HepG2 (cell line): ENCODE results near the gene HOXB6. TPM values are rescaled to one million over a fixed set of nuclear protein-coding genes. Genes with fewer than 3 reads are reported as not detected.

Experiments used
- ATAC-seq: fragments of 200-7000 bp; cut with Tn5 transposase; 3 replicates; pipeline ENCODE4 v1.9.1; 2020; ENCODE audit warnings: mild to moderate bottlenecking, moderate library complexity
- BruUV-seq: library from RNA; stranded (reverse); fragments of 400-500 nt; replicated peaks from 2 replicates; lab custom pipeline; 2021; lab: Mats Ljungman, UMichigan
- CTCF ChIA-PET: fragments of 300-600 bp; formaldehyde crosslinking; extraction: SDS; loops from one replicate; lab custom pipeline; 2021; ENCODE audit warnings: low total read pairs, inconsistent platforms, low intra/inter-chr PET ratio; lab: Yijun Ruan, JAX
- POLR2A ChIA-PET: fragments of 350-600 bp; sonication (Branson Sonifier 250); formaldehyde crosslinking; loops from one replicate; lab custom pipeline; 2020; ENCODE audit warnings: antibody characterized with exemption, inconsistent platforms; lab: Yijun Ruan, JAX
- DNase-seq: peaks from one replicate; pipeline ENCODE4 v3.0.0-alpha.2; 2015; ENCODE audit warnings: low spot score
- FAIRE-seq: peaks from 3 replicates; lab custom pipeline; 2011; peaks lifted over from hg19 to GRCh38; lab: Jason Lieb, UNC
- H2AFZ ChIP-seq: one replicate; pipeline ENCODE4 v1.6.1; 2011; ENCODE audit warnings: low read length, inconsistent platforms
- H3K27ac ChIP-seq: fragments of 300-600 bp; 3 replicates; pipeline ENCODE4 v1.8.0; 2011; ENCODE audit warnings: mixed run types, mild to moderate bottlenecking, mixed read lengths, low read length, inconsistent platforms; ENCODE audit not compliant: insufficient read depth; ENCODE audit errors: extremely low read length
- H3K27me3 ChIP-seq, 2 experiments: fragments of 200-600 bp in 1 of 2; 2 replicates in 1 of 2; 3 replicates in 1 of 2; pipeline versions ENCODE4 v1.6.0 to v1.8.0; 2011; ENCODE audit warnings: low read length in 2 of 2, mild to moderate bottlenecking in 2 of 2, moderate library complexity in 2 of 2, inconsistent platforms in 1 of 2; ENCODE audit not compliant: insufficient read depth in 2 of 2, control insufficient read depth in 1 of 2
- H3K36me3 ChIP-seq, 2 experiments: fragments of 200-600 bp in 1 of 2; replicated peaks in 1 of 2; 2 replicates in 1 of 2; 3 replicates in 1 of 2; pipeline versions ENCODE4 v1.5.1 to v1.8.0; 2011; ENCODE audit warnings: low read length in 2 of 2, inconsistent platforms in 1 of 2; ENCODE audit not compliant: insufficient read depth in 2 of 2, control insufficient read depth in 1 of 2
- H3K4me1 ChIP-seq: 2 replicates; pipeline ENCODE4 v1.5.1; 2012; ENCODE audit warnings: low read length, inconsistent platforms; ENCODE audit not compliant: insufficient read depth
- H3K4me2 ChIP-seq: 2 replicates; pipeline ENCODE4 v1.6.0; 2011; ENCODE audit warnings: low read depth, low read length, inconsistent platforms
- H3K4me3 ChIP-seq, 3 experiments: fragments of 200-600 bp in 1 of 3; sonication (generic), shearing (Covaris generic) in 1 of 3; replicated peaks in 1 of 3; 2 replicates each; pipeline ENCODE4 v1.5.1; 2011 to 2016; ENCODE audit warnings: low read length in 3 of 3, inconsistent platforms in 2 of 3, low read depth in 2 of 3, mild to moderate bottlenecking in 2 of 3, control low read depth in 1 of 3, mixed read lengths in 1 of 3; ENCODE audit not compliant: insufficient read depth in 1 of 3
- H3K79me2 ChIP-seq: one replicate; pipeline ENCODE4 v1.6.1; 2011; ENCODE audit warnings: low read length, inconsistent platforms; ENCODE audit not compliant: insufficient read depth
- H3K9ac ChIP-seq: 2 replicates; pipeline ENCODE4 v1.6.0; 2011; ENCODE audit warnings: mild to moderate bottlenecking, low read depth, low read length, inconsistent platforms; ENCODE audit not compliant: insufficient read depth
- H3K9me3 ChIP-seq: 2 replicates; pipeline ENCODE4 v1.5.1; 2012; ENCODE audit warnings: mild to moderate bottlenecking, low read length
- H4K20me1 ChIP-seq: 2 replicates; pipeline ENCODE4 v1.6.0; 2011; ENCODE audit warnings: inconsistent platforms, mild to moderate bottlenecking, low read length, moderate library complexity; ENCODE audit not compliant: insufficient read depth
- ARID2 ChIP-seq: sonication (generic); formaldehyde crosslinking; IDR thresholded peaks from 2 replicates; pipeline ENCODE4 v1.8.1; 2022; ENCODE audit warnings: mild to moderate bottlenecking, missing genetic modification reagents, borderline replicate concordance
- FUBP1 ChIP-seq: sonication (generic); formaldehyde crosslinking; IDR thresholded peaks from 2 replicates; pipeline ENCODE4 v1.5.1; 2020; ENCODE audit warnings: missing genetic modification reagents, mild to moderate bottlenecking, borderline replicate concordance
- HOXA5 ChIP-seq: sonication (generic); formaldehyde crosslinking; IDR thresholded peaks from 2 replicates; pipeline ENCODE4 v1.4.0; 2020; ENCODE audit warnings: missing genetic modification reagents
- HOXA7 ChIP-seq: sonication (generic); formaldehyde crosslinking; IDR thresholded peaks from 2 replicates; pipeline ENCODE4 v1.8.1; 2022; ENCODE audit warnings: mild to moderate bottlenecking, missing genetic modification reagents, moderate library complexity
- KLF13 ChIP-seq: sonication (generic); formaldehyde crosslinking; IDR thresholded peaks from 2 replicates; pipeline ENCODE4 v1.4.0; 2020; ENCODE audit warnings: mild to moderate bottlenecking, missing genetic modification reagents
- MAFG ChIP-seq: sonication (generic); formaldehyde crosslinking; IDR thresholded peaks from 2 replicates; pipeline ENCODE4 v1.5.1; 2020; ENCODE audit warnings: mild to moderate bottlenecking, missing genetic modification reagents
- MLX ChIP-seq: IDR thresholded peaks from 2 replicates; pipeline ENCODE4 v1.6.1; 2016
- NCOA2 ChIP-seq: sonication (generic); formaldehyde crosslinking; IDR thresholded peaks from 2 replicates; pipeline ENCODE4 v1.8.0; 2022; ENCODE audit warnings: inconsistent platforms
- NR0B2 ChIP-seq: sonication (generic); formaldehyde crosslinking; IDR thresholded peaks from 2 replicates; pipeline ENCODE4 v1.4.0; 2020; ENCODE audit warnings: mild to moderate bottlenecking, missing genetic modification reagents
- SRSF9 ChIP-seq: fragments of 200-400 bp; formaldehyde crosslinking; IDR thresholded peaks from 2 replicates; pipeline ENCODE4 v1.6.1; 2018; ENCODE audit warnings: borderline replicate concordance, mild to moderate bottlenecking, low read depth, low read length; ENCODE audit not compliant: insufficient read depth, poor library complexity, severe bottlenecking
- TRAFD1 ChIP-seq: sonication (generic); formaldehyde crosslinking; IDR thresholded peaks from 2 replicates; pipeline ENCODE4 v1.5.1; 2020; ENCODE audit warnings: missing genetic modification reagents, mild to moderate bottlenecking, borderline replicate concordance
- U2AF2 ChIP-seq: fragments of 200-400 bp; formaldehyde crosslinking; IDR thresholded peaks from 2 replicates; pipeline ENCODE4 v1.6.1; 2017; ENCODE audit warnings: low read depth, mild to moderate bottlenecking, low read length
- ZNF12 ChIP-seq: sonication (generic); formaldehyde crosslinking; IDR thresholded peaks from 2 replicates; pipeline ENCODE4 v1.5.0; 2020; ENCODE audit warnings: missing genetic modification reagents
- ZNF207 ChIP-seq: fragments of 450-650 bp; IDR thresholded peaks from 2 replicates; pipeline ENCODE4 v1.6.1; 2016; ENCODE audit warnings: antibody characterized with exemption, borderline replicate concordance
- ZNF260 ChIP-seq: sonication (generic); formaldehyde crosslinking; IDR thresholded peaks from 2 replicates; pipeline ENCODE4 v1.4.0; 2020; ENCODE audit warnings: missing genetic modification reagents, low read depth, mild to moderate bottlenecking, borderline replicate concordance
- ZNF264 ChIP-seq: sonication (generic); formaldehyde crosslinking; IDR thresholded peaks from 2 replicates; pipeline ENCODE4 v1.4.0; 2020; ENCODE audit warnings: missing genetic modification reagents
- ZNF354B ChIP-seq: sonication (generic); formaldehyde crosslinking; IDR thresholded peaks from 2 replicates; pipeline ENCODE4 v1.8.0; 2022; ENCODE audit warnings: mild to moderate bottlenecking, missing genetic modification reagents
- ZNF543 ChIP-seq: sonication (generic); formaldehyde crosslinking; IDR thresholded peaks from 2 replicates; pipeline ENCODE4 v1.4.0; 2020; ENCODE audit warnings: mild to moderate bottlenecking, missing genetic modification reagents
- ZNF558 ChIP-seq: sonication (generic); formaldehyde crosslinking; IDR thresholded peaks from 2 replicates; pipeline ENCODE4 v1.9.0; 2022; ENCODE audit warnings: mild to moderate bottlenecking, missing genetic modification reagents, borderline replicate concordance
- ZNF75D ChIP-seq: sonication (generic); formaldehyde crosslinking; IDR thresholded peaks from 2 replicates; pipeline ENCODE4 v1.8.1; 2023; ENCODE audit warnings: missing genetic modification reagents, mild to moderate bottlenecking, borderline replicate concordance
- WGBS: methylation state at CpG from one replicate; pipeline ENCODE4 v1.1.6; 2017; ENCODE audit warnings: low lambda C conversion rate; 5-methylcytosine and 5-hydroxymethylcytosine counted together
- in situ Hi-C: cut with HindIII; loops from 2 replicates; pipeline ENCODE4 v1.10.0; 2017; ENCODE audit warnings: low pct_unique_long_range_greater_than_20kb; ENCODE audit not compliant: extremely low pct_ligation_motif_present
- intact Hi-C: fragments of 100-400 bp; cut with micrococcal nuclease; formaldehyde crosslinking; loops from one replicate; pipeline ENCODE4 v1.10.0; 2022; ENCODE audit not compliant: unreplicated experiment
- polyA plus RNA-seq, 8 experiments: library from polyadenylated mRNA; depleted of rRNA in 3 of 8; stranded (reverse) in 7 of 8; unstranded in 1 of 8; fragments of >200 nt; fragmentation: Illumina TruSeq in 4 of 8; extraction: Trizol in 4 of 8; gene quantifications; 2 replicates each; pipeline versions ENCODE4 v1.2.1 to v1.2.3, GENCODE V29; 2011 to 2016; ENCODE audit warnings: low read depth in 4 of 8, missing spikeins in 1 of 8, mixed read lengths in 1 of 8; ENCODE audit not compliant: insufficient read depth in 1 of 8
- total RNA-seq, 5 experiments: library from RNA; depleted of rRNA; stranded (reverse); fragments of >200 nt; fragmentation: Illumina TruSeq; extraction: Trizol; gene quantifications; 2 replicates each; pipeline ENCODE4 v1.2.3, GENCODE V29; 2016; ENCODE audit warnings: low read depth in 1 of 5

HOXB6 gene
- total and polyA plus RNA-seq, 2 of the 13 experiments (the other 11 are each of a cell fraction or from before 2014, with no cell fraction given), result not detected

- H4K20me1 ChIP-seq, result no peaks in the 10 kb centered on the region
- ChIA-PET CTCF (no interaction called here), POLR2A (no interaction called here)
- H3K27me3 ChIP-seq, result peaks cover 33 to 97% of the 10 kb centered on the region in 2 experiments
- H3K4me2 ChIP-seq, result no peak overlapping the region
- no peaks in the 10 kb centered on the region for H3K79me2 ChIP-seq
- no TSS peak for BruUV-seq
- H3K9ac ChIP-seq, result no peak overlapping the region
- ATAC-seq, result no peak
- H3K9me3 ChIP-seq, result no peaks in the 10 kb centered on the region
- 0 out of 2 replicates have a peak, but pooled peaks cover 4% of the 10 kb centered on the region for H3K4me1 ChIP-seq
- H3K27ac ChIP-seq, result no peak overlapping the region
- TF ChIP-seq NCOA2 (CRISPR knock-in tag) (no peak), NR0B2 (CRISPR knock-in tag) (no peak), ZNF354B (no peak), ZNF260 (CRISPR knock-in tag) (no peak), U2AF2 (no peak), ZNF264 (no peak), ZNF207 (no peak), ZNF558 (no peak), TRAFD1 (CRISPR knock-in tag) (no peak), ZNF12 (CRISPR knock-in tag) (no peak), ARID2 (CRISPR knock-in tag) (no peak), ZNF75D (CRISPR knock-in tag) (no peak), MLX (no peak), FUBP1 (CRISPR knock-in tag) (no peak), HOXA7 (CRISPR knock-in tag) (no peak), HOXA5 (CRISPR knock-in tag) (no peak), SRSF9 (no peak), ZNF543 (CRISPR knock-in tag) (no peak), MAFG (no peak), KLF13 (no peak)
- FAIRE-seq, result no peak
- no peak overlapping the region for H2AFZ ChIP-seq
- 6% methylated on average over 7 of the region's 7 CpGs for WGBS
- H3K4me3 ChIP-seq, result no peak overlapping the region
- intact Hi-C loops (no loop called here), in situ Hi-C loops (no loop called here)
- H3K36me3 ChIP-seq, result no peaks in the 10 kb centered on the region
- no peak for DNase-seq
These were observed 27.1 kb upstream of the HOXB6 start for GRCh38 chr17:48631693-48632578.
